Measurements from ENCODE around the gene MAP3K14. TPM values are rescaled to one million over a fixed set of nuclear protein-coding genes. Genes with fewer than 3 reads are reported as not detected.
"Not testable (repeated sequence)": the region's sequence is repeated elsewhere in the genome, so short reads cannot be mapped to it uniquely, and the experiment has no call there.

The MAP3K14 gene
- total RNA-seq, 1 experiment from 2014 or later = 3.0 TPM

DNA sequence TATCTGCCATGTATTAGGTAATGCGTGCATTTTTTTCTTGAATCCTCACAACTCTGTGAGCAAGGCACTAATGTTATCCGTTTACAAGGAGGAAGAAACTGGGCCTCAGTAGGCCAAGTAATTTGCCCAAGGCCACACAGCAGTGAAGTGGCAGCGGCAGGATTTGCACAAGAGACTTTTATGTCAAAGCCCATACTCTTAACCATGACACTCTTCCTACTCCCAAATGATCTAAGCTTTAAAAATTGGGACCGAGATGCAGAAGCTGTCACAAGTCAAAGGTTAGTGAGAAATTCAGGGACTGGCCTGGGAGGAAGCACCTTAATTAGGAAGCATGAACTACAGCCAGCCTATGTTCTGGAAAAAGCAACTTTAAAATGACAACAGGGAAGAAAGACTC lies 10.7 kb downstream of the MAP3K14 start:
- H3K4me3 ChIP-seq (ENCODE audit: low read depth, low read length, poor library complexity, severe bottlenecking) = no peak overlapping the region
- ChIA-PET POLR2A (ENCODE audit: low non-redundant PET) (no interaction called here), CTCF (no interaction called here)
- intact Hi-C loops (cut with micrococcal nuclease; ENCODE audit: unreplicated experiment) = no loop called here
- BruUV-seq (replicated peaks) = no TSS peak
- H3K4me1 ChIP-seq (ENCODE audit: insufficient read depth, low read length, poor library complexity, severe bottlenecking) = no peaks in the 10 kb centered on the region
- TF ChIP-seq, protein P1, sequence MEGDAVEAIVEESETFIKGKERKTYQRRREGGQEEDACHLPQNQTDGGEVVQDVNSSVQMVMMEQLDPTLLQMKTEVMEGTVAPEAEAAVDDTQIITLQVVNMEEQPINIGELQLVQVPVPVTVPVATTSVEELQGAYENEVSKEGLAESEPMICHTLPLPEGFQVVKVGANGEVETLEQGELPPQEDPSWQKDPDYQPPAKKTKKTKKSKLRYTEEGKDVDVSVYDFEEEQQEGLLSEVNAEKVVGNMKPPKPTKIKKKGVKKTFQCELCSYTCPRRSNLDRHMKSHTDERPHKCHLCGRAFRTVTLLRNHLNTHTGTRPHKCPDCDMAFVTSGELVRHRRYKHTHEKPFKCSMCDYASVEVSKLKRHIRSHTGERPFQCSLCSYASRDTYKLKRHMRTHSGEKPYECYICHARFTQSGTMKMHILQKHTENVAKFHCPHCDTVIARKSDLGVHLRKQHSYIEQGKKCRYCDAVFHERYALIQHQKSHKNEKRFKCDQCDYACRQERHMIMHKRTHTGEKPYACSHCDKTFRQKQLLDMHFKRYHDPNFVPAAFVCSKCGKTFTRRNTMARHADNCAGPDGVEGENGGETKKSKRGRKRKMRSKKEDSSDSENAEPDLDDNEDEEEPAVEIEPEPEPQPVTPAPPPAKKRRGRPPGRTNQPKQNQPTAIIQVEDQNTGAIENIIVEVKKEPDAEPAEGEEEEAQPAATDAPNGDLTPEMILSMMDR (conservative IDR thresholded peaks at IDR 0.05; ENCODE audit: low read depth, low read length) = no peak
- TF ChIP-seq EZH2 (IDR thresholded peaks at IDR 0.05; ENCODE audit: borderline replicate concordance, low read depth, low read length, poor library complexity, severe bottlenecking) = no peak
- no peak overlapping the region for H3K27ac ChIP-seq (ENCODE audit: low read depth, low read length, poor library complexity, severe bottlenecking)
- no peak for DNase-seq (ENCODE audit: low spot score)
- H3K9me3 ChIP-seq (ENCODE audit: low read depth, low read length, poor library complexity, severe bottlenecking) = no peaks in the 10 kb centered on the region
- H3K27me3 ChIP-seq (replicated peaks; ENCODE audit: insufficient read depth, low read depth, low read length, poor library complexity) = no peaks in the 10 kb centered on the region
- H3K36me3 ChIP-seq (ENCODE audit: insufficient read depth, low read length, poor library complexity, severe bottlenecking) = no peaks in the 10 kb centered on the region

DNA sequence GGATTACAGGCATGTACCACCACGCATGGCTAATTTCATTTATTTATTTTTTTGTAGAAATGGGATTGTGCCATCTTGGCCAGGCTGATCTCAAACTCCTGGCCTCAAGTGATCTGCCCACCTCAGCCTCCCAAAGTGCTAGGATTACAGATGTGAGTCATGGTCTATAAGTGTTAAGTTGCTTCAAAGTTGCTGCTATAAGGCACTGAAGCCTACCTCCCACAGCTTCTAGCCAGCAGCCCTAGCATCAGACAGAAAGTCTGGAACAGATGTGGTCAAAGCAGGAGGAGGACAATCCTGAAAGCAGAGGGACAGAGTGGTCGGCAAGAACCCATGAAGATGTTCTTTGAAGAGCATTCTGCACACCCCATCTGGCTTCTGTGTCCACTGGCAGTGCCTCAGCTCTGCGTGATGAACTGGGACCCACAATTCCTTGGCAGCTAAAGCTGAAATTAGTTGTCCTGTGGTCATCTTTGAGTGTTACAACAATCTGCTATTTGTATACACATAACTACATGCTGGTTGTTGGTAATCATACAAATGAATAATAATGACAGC lies 11.2 kb downstream of the MAP3K14 start:
- Histone ChIP-seq H3K4me1 (ENCODE audit: insufficient read depth, low read length, poor library complexity, severe bottlenecking) (no peaks in the 10 kb centered on the region), H3K4me3 (ENCODE audit: low read depth, low read length, poor library complexity, severe bottlenecking) (no peak overlapping the region), H3K36me3 (ENCODE audit: insufficient read depth, low read length, poor library complexity, severe bottlenecking) (no peaks in the 10 kb centered on the region), H3K27ac (ENCODE audit: low read depth, low read length, poor library complexity, severe bottlenecking) (no peak overlapping the region), H3K27me3 (replicated peaks; ENCODE audit: insufficient read depth, low read depth, low read length, poor library complexity) (no peaks in the 10 kb centered on the region), H3K9me3 (ENCODE audit: low read depth, low read length, poor library complexity, severe bottlenecking) (no peaks in the 10 kb centered on the region)
- ChIA-PET CTCF (no interaction called here), POLR2A (ENCODE audit: low non-redundant PET) (no interaction called here)
- TF ChIP-seq, protein P1 (conservative IDR thresholded peaks at IDR 0.05; ENCODE audit: low read depth, low read length) = no peak
- TF ChIP-seq EZH2 (IDR thresholded peaks at IDR 0.05; ENCODE audit: borderline replicate concordance, low read depth, low read length, poor library complexity, severe bottlenecking) = no peak
- DNase-seq (ENCODE audit: low spot score) = no peak
- intact Hi-C loops (cut with micrococcal nuclease; ENCODE audit: unreplicated experiment) = no loop called here
- no TSS peak for BruUV-seq (replicated peaks)

DNA sequence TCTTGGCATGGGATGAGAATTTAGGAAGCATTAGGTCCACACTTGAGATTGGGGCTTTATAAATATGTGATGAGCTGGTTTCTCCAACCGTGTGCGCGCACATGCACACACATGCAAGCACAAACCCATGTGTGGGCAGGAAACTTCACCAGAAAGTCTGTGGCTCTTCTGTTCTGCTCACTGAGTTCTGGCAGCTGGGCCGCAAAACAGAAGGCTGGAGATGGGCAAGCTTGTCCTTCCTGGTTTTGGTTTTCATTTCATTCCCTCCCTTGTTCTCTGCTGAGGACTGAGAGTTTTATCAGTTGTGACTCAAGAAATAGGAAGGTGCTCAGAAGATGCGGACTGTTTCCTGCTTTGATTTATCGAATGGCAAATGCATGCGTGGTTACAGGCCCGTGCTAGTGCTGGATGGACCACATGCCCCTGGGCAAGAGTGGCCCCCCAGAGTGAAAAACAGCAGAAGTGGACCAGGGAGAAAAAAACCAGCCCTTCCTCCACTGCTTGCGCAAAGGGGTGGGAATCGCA lies 14.1 kb downstream of the MAP3K14 start:
- DNase-seq (ENCODE audit: low spot score) = no peak
- H3K4me1 ChIP-seq (ENCODE audit: insufficient read depth, low read length, poor library complexity, severe bottlenecking) = no peaks in the 10 kb centered on the region

DNA sequence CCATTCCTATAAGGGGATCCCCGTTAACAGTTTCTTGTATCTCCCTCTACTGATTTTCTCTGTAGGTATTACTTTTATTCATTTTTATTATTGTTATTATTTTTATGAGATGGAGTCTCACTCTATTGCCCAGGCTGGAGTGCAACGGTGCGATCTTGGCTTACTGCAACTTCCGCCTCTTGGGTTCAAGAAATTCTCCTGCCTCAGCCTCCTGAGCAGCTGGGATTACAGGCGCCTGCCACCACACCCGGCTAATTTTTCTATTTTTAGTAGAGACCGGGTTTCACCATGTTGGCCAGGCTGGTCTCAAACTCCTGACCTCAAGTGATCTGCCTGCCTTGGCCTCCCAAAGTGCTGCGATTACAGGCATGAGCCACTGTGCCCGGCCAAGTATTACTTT lies 14.6 kb downstream of the MAP3K14 start:
- POLR2A ChIA-PET (ENCODE audit: low non-redundant PET) = not testable (repeated sequence)
- CTCF ChIA-PET = interaction anchor here (0.7 kb wide), 1 partner anchor 25 kb away, joined by 3 read pairs; no protein-coding TSS in a partner anchor

More for the DNA sequence above, 14.1 kb downstream of the MAP3K14 start:
- BruUV-seq (replicated peaks) = no TSS peak
- ChIA-PET CTCF (no interaction called here), POLR2A (ENCODE audit: low non-redundant PET) (no interaction called here)
- TF ChIP-seq, protein P1 (conservative IDR thresholded peaks at IDR 0.05; ENCODE audit: low read depth, low read length) = no peak
- TF ChIP-seq EZH2 (IDR thresholded peaks at IDR 0.05; ENCODE audit: borderline replicate concordance, low read depth, low read length, poor library complexity, severe bottlenecking) = no peak
- intact Hi-C loops (cut with micrococcal nuclease; ENCODE audit: unreplicated experiment) = no loop called here
- Histone ChIP-seq H3K27me3 (replicated peaks; ENCODE audit: insufficient read depth, low read depth, low read length, poor library complexity) (no peaks in the 10 kb centered on the region), H3K36me3 (ENCODE audit: insufficient read depth, low read length, poor library complexity, severe bottlenecking) (no peaks in the 10 kb centered on the region), H3K27ac (ENCODE audit: low read depth, low read length, poor library complexity, severe bottlenecking) (no peak overlapping the region), H3K9me3 (ENCODE audit: low read depth, low read length, poor library complexity, severe bottlenecking) (no peaks in the 10 kb centered on the region), H3K4me3 (ENCODE audit: low read depth, low read length, poor library complexity, severe bottlenecking) (no peak overlapping the region)

More for the DNA sequence above, 14.6 kb downstream of the MAP3K14 start:
- H3K27ac ChIP-seq (ENCODE audit: low read depth, low read length, poor library complexity, severe bottlenecking); H3K4me1 ChIP-seq (ENCODE audit: insufficient read depth, low read length, poor library complexity, severe bottlenecking); DNase-seq (ENCODE audit: low spot score); intact Hi-C loops (cut with micrococcal nuclease; ENCODE audit: unreplicated experiment); BruUV-seq (replicated peaks); H3K36me3 ChIP-seq (ENCODE audit: insufficient read depth, low read length, poor library complexity, severe bottlenecking); H3K27me3 ChIP-seq (replicated peaks; ENCODE audit: insufficient read depth, low read depth, low read length, poor library complexity); H3K4me3 ChIP-seq (ENCODE audit: low read depth, low read length, poor library complexity, severe bottlenecking); H3K9me3 ChIP-seq (ENCODE audit: low read depth, low read length, poor library complexity, severe bottlenecking): not testable (repeated sequence)

Measured in A673 (cell line).